HG02943 (cell line): ENCODE measurements around the gene PPP2R2C.

Experiments used
- ATAC-seq: cut with Tn5 transposase; IDR thresholded peaks from one replicate; pipeline ENCODE4 v1.9.1; 2021; ENCODE audit warnings: mild to moderate bottlenecking, low read depth, moderate library complexity; ENCODE audit not compliant: unreplicated experiment

The PPP2R2C gene

DNA sequence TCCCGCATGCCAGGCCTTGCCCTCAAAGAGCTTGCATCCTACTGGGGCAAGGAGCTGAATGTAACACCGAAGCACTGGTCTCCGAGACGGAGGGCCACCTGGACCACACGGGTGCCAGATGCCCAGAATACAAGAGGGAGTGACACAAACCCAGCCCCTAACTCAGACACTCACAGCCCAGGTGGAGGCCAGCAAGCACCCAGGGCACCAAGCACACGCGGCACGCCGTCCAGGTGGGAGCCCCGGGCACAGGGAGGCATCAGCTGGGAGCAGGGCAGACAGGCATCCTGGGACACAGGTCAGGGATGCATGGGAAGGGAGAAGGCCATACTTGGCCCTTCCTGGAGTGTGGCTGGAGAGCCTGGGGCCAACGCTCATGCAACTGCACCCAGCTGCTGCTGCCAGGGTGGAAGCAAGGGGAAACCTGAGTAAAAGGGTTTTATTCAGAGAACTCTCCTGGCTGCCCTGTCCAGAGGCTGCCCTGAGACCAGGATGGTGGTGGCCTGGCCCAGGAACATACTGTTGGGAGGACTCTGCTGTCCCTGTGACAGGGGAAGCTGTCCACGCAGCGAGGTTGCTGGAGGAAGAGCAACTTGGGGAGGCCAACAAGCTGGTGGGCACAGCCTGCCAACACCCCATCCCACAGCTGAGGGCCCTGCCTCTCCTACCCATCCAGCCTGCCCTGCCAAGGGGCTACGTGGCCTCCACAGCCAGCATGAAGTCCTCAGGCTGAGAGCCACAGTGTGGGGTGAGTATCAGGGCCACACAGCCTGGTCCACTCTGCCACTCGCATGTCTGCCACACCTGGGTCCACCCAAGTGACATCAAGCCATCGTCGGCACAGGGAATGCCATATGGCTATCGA lies 22.2 kb upstream of the PPP2R2C start:
- ATAC-seq = no peak

DNA sequence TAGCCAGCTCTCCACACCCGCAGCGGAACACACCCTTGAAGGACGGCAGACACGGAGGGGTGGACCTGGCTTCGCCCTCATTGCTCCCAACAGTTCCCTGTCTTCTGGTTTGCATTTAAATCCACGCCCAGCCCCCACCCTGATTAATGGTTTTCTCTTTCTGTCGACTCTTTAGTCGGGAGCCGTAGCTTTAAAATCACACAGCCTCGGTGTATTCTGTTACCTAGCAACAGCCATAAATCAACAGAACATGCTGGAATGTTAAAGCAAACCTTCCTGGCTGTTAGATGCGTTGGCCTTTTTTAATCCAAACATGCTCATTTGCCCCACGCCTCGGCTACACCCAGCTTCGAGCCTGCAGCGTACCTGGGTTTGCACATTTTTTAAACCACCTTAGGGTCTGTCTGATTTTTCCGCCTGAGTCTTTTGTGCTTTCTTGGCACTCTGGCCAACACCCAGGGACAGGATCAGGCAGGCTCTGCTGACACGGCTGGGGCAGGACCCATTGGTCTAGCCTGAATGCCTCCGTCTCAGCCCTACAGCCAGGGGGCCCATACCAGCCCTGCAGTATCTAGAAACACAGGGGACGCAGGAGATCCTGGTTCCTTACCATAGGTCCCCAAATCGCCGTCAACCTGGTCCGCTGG lies 21.4 kb upstream of the PPP2R2C start:
- ATAC-seq = no peak

DNA sequence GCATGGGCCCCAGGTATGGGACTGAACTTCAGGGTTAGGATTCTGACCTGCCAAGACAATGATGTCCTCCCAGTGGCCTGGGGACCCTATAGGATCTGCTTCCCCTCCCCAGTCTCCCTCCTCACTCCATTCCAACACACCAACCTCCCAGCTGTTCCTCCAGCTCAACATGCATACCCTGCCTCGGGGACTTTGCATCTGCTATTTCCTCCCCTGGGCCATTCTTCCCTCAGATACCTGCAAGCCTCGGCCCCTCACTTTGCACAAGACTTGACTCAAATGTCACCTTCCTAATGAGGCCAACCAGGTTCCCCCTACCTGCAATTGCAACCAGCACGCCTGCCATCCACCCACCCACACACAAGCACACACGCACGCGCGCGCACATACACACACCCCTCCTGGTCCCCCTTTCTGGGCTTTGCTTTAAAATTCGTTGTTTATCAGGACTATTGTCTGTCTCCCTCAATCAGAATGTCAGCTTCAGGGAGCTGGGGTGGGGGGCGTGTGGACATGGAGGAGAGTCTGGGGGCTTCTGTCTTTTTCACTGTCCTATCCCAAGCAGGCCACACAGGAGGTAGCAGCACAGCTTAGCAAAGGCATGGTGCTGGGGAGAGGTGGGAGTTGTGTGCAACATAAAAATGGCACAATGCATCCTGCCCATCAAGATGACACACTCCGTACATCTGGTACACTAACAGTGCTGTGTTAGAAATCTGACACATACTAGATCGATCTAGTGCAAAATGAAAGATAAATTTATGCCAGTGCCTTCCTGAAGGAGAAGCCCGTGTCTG lies 20.6 kb upstream of the PPP2R2C start:
- no peak for ATAC-seq

- ATAC-seq = no peak
Measured at GRCh38 chr4:6492027-6492590, 19.7 kb upstream of the PPP2R2C start.

- no peak for ATAC-seq
Measured at GRCh38 chr4:6491235-6491634, 18.8 kb upstream of the PPP2R2C start.

- no peak for ATAC-seq
Measured at GRCh38 chr4:6489927-6490326, 17.5 kb upstream of the PPP2R2C start.

DNA sequence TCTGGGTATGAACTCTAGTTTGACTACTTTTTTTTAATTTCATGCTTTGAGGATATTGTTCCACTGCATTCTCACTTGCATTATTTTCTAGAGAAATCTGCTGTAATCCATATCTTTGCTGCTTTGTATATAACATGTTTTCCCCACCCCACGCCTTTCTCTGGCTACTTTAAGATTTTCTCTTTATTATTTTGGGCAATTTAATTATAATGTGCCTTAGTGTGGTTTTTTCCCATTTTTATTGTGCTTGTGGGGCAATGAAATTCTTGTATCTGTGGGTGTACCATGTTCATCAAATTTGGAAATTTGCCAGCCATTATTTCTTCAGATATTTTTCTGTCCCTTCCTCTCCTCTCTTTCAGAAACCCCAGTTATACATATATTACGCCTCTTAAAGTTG lies 15.1 kb upstream of the PPP2R2C start:
- no peak for ATAC-seq

- ATAC-seq = no peak
Measured at GRCh38 chr4:6480534-6481088, 8.2 kb upstream of the PPP2R2C start.

DNA sequence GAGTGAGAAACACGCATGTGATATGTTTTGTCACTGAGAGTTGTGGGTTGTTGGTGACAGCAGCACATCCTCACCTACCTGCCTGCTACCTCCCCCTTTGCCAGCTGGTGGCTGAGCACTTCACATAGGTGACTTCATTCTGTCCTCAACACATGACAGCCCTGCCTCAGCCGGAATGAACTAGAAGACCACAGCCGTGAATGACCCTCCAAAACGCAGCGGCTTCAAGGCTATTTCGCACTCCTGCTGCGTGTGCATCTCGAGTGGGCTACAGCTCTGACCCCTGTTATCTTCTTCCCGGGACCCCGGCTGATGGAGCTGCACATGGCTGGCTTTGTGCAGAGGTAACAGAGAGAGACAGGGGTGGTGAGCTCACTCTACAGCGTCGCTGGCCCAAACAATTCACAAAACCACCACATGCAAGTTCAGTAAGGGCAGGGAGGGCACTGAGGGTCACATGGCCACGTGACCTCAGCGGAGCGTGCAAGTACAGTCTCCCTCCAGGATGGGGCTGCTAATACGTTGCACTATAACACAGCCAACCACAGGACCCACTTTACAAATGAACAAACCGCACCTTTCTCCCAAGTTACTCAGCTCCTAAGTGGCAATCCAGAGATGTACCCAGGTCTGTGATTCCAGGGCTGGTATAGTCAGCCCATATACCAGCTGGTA lies 6.3 kb upstream of the PPP2R2C start:
- ATAC-seq = no peak

GRCh38 chr4:6476893-6477292 lies 4.5 kb upstream of the PPP2R2C start:
- no peak for ATAC-seq

- no peak for ATAC-seq
Measured at GRCh38 chr4:6475492-6476020, 3.1 kb upstream of the PPP2R2C start.

DNA sequence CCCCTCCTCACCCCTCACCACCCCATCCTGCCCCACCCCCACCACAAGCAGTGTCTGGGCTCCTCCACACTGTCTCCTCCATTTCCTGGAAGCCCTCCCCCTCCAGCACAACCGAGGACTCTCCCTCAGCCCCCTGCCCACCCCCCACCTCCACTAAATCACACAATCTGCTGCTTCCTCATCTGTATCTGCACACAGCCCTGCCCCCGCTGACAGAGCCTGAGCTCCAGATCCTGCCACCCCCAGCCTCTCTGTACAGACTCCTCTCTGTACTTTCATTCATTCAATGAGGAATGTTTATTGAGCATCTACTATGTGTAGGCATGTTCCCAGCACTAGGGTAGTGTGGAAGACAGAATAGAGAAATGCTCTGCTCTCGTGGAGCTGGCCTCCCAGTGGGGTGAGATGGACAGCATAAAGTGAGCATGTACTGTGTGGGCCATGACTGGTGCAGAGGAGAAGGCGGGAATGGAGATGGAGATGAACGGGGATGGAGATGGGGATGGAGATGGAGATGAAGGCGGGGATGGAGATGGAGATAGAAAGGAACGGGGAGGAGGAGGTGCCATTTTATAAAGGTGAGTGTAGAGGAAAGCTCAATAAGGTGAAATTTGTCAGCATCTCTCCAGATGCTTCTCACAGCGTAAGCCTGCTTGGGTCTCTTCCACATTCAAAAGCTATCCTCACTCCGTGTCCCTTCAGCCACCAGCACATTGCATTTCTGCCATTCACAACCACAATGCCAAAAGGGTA lies 2.5 kb upstream of the PPP2R2C start:
- no peak for ATAC-seq

GRCh38 chr4:6474053-6474568 lies 1.7 kb upstream of the PPP2R2C start:
- no peak for ATAC-seq

GRCh38 chr4:6473264-6474052 lies 1.0 kb upstream of the PPP2R2C start:
- ATAC-seq = no peak

- no peak for ATAC-seq
Measured at GRCh38 chr4:6472008-6472386, 417 bp downstream of the PPP2R2C start.

GRCh38 chr4:6471307-6472007 lies 957 bp downstream of the PPP2R2C start:
- no peak for ATAC-seq

DNA sequence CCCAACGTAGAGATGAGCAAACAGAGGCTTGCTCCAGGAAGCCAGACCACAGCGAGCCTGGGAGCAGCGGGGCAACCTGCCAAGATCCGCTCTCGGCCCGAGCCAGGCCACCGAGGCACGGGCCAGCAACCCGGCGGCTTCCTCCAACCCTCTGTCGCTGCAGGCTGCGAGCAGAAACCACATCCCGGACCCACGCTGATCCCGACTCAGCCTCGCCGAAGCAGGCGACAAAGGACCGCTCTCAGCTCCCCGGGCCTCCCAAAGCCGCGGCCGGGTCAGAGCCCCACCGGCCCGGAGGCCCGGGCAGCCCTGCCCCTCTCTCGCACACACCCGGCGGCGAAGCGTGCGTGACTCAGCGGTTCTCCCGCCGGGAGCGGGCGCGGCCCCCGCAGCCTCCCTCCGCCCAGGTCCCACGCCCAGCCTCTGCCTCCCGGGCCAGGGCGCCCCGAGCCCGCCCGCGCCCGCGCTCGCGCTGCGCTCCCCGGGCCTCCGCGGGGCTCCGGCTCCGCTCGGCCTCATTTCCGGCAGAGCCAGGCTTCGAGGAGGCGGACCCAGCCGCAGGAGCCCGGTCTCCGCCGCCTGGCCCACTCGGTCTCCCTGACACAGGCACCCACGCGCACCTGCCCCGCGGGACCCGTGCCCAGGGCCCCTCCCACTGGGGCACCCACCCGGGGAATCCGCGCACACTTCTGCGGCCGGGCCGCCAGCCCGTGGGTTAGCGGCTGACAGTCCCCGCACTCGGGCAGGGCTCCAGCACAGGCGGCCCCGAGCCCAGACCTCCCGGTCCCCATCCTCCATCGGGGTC lies 1.7 kb downstream of the PPP2R2C start:
- no peak for ATAC-seq
